Calu3 (cell line): Measurements from ENCODE around the gene RSPH1. TPM values are rescaled to one million over a fixed set of nuclear protein-coding genes. Genes with fewer than 3 reads are reported as not detected.

Experiments used
- BruUV-seq: library from RNA; stranded (reverse); fragments of 400-500 nt; replicated peaks from 2 replicates; lab custom pipeline; 2021; lab: Mats Ljungman, UMichigan
- CTCF ChIA-PET: fragments of 300-600 bp; sonication (Branson Sonifier 250); formaldehyde crosslinking; loops from one replicate; lab custom pipeline; 2022; ENCODE audit warnings: antibody characterized with exemption; lab: Charles Lee
- DNase-seq: peaks from one replicate; pipeline ENCODE4 v3.0.0; 2022
- H3K27ac Mint-ChIP-seq: one replicate; pipeline ENCODE4 v1.8.0; 2022; ENCODE audit warnings: mixed read lengths; ENCODE audit not compliant: unreplicated experiment
- H3K27me3 Mint-ChIP-seq: one replicate; pipeline ENCODE4 v1.8.0; 2022; ENCODE audit warnings: mixed read lengths; ENCODE audit not compliant: unreplicated experiment
- H3K36me3 Mint-ChIP-seq: one replicate; pipeline ENCODE4 v1.8.0; 2022; ENCODE audit warnings: mild to moderate bottlenecking, moderate library complexity, mixed read lengths; ENCODE audit not compliant: insufficient read depth, unreplicated experiment
- H3K4me1 Mint-ChIP-seq: one replicate; pipeline ENCODE4 v1.8.0; 2022; ENCODE audit warnings: mild to moderate bottlenecking, low read depth, mixed read lengths; ENCODE audit not compliant: unreplicated experiment
- H3K4me3 Mint-ChIP-seq: one replicate; pipeline ENCODE4 v1.8.0; 2022; ENCODE audit warnings: mild to moderate bottlenecking, low read depth, moderate library complexity, mixed read lengths; ENCODE audit not compliant: unreplicated experiment
- H3K9me3 Mint-ChIP-seq: one replicate; pipeline ENCODE4 v1.8.0; 2022; ENCODE audit warnings: low read depth, mixed read lengths; ENCODE audit not compliant: unreplicated experiment
- CTCF ChIP-seq: fragments of 200-600 bp; IDR thresholded peaks from one replicate; pipeline ENCODE4 v1.8.0; 2022; ENCODE audit warnings: antibody characterized with exemption; ENCODE audit not compliant: unreplicated experiment
- intact Hi-C: fragments of 100-400 bp; cut with micrococcal nuclease; formaldehyde crosslinking; loops from one replicate; pipeline ENCODE4 v1.10.0; 2022; ENCODE audit not compliant: unreplicated experiment
- total RNA-seq: library from RNA; stranded (reverse); gene quantifications from 2 replicates; pipeline ENCODE4 v1.2.3, GENCODE V29; 2022

Gene RSPH1
- total RNA-seq, 1 experiment from 2014 or later, result 2.2 TPM

- no peak for DNase-seq
- Mint-ChIP-seq H3K36me3 (peaks cover 11% of the 10 kb centered on the region), H3K9me3 (no peaks in the 10 kb centered on the region), H3K27me3 (no peaks in the 10 kb centered on the region), H3K4me1 (no peaks in the 10 kb centered on the region), H3K27ac (no peak overlapping the region), H3K4me3 (no peak overlapping the region)
- BruUV-seq, result no TSS peak
- intact Hi-C loops, result no loop called here
- no peak for TF ChIP-seq CTCF
- CTCF ChIA-PET, result no interaction called here
These were observed 42.7 kb upstream of the RSPH1 start for GRCh38 chr21:42538479-42539275.

GRCh38 chr21:42537106-42537742, 41.2 kb upstream of the RSPH1 start:
- CTCF ChIA-PET, result interaction anchor here (1.3 kb wide), 1 partner anchor 19 kb away, joined by 4 read pairs; no protein-coding TSS in a partner anchor
- BruUV-seq, result no TSS peak

GRCh38 chr21:42536601-42537000, 40.6 kb upstream of the RSPH1 start:
- intact Hi-C loops, result no loop called here
- Mint-ChIP-seq H3K4me1 (no peaks in the 10 kb centered on the region), H3K27me3 (no peaks in the 10 kb centered on the region), H3K27ac (no peak overlapping the region), H3K36me3 (peaks cover 11% of the 10 kb centered on the region), H3K4me3 (no peak overlapping the region), H3K9me3 (no peaks in the 10 kb centered on the region)
- CTCF ChIA-PET, result interaction anchor here (1.3 kb wide), 1 partner anchor 18 kb away, joined by 4 read pairs; no protein-coding TSS in a partner anchor
- no peak for DNase-seq
- no peak for TF ChIP-seq CTCF
- no TSS peak for BruUV-seq

More at GRCh38 chr21:42537106-42537742, 41.2 kb upstream of the RSPH1 start:
- intact Hi-C loops, result no loop called here
- no peak overlapping the region for H3K27ac Mint-ChIP-seq
- no peak overlapping the region for H3K4me3 Mint-ChIP-seq
- no peaks in the 10 kb centered on the region for H3K4me1 Mint-ChIP-seq
- H3K9me3 Mint-ChIP-seq, result no peaks in the 10 kb centered on the region
- peaks cover 11% of the 10 kb centered on the region for H3K36me3 Mint-ChIP-seq
- no peaks in the 10 kb centered on the region for H3K27me3 Mint-ChIP-seq
- no peak for TF ChIP-seq CTCF
- DNase-seq, result no peak

GRCh38 chr21:42535602-42536171, 39.7 kb upstream of the RSPH1 start:
- no peak overlapping the region for H3K4me3 Mint-ChIP-seq

More at GRCh38 chr21:42535602-42536171, 39.7 kb upstream of the RSPH1 start:
- no TSS peak for BruUV-seq
- Mint-ChIP-seq H3K9me3 (no peaks in the 10 kb centered on the region), H3K36me3 (peaks cover 11% of the 10 kb centered on the region), H3K27me3 (no peaks in the 10 kb centered on the region), H3K27ac (no peak overlapping the region), H3K4me1 (no peaks in the 10 kb centered on the region)
- TF ChIP-seq CTCF, result no peak
- DNase-seq, result no peak
- intact Hi-C loops, result no loop called here
- CTCF ChIA-PET, result no interaction called here
